CD4-positive, alpha-beta T cell treated with Interleukin-4 for 1 hour (primary cell): ENCODE measurements around the gene DSTN.
A peak's percentile ranks its signal among the peaks of the same experiment; 100 is the strongest.

Experiments
- DNase-seq, 2 donors: peaks; one replicate each; pipeline ENCODE4 v3.0.0-alpha.2; 2020 to 2022

Gene DSTN

DNA sequence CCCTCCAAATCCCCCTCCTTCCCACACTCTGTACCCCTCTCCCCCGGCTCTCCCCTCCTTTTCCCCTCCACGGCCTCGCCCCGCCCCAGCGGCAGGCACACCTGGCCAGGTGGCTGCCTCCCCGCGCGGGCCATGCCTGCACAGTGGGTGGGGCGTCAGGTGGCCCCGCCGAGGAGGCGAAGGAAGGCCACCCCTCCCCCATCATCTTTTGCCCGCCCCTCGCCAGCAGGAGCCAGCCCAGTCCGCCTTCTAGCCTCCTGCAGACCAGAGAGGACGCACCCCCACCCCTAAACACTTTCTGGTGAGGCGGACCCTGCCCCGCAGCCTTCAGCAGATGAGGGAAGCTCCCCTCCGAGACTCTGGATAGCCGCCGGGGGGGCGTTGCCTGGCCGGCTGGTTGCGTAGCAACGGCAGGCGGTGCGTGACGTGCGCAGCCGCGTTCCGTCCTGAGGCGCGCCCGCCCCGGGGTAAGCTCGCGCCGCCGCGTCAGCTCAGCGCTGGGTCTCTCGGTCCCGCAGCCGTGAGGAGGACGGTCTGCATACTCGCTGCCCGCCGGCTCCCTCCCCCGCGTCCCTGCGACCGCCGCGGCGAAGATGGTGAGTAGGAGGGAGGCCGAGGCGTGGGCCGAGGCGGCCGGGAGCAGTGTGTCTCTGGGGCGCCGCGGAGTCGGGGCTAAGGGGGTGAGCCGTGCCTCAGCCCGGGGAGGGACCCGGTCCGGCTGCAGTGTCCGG, at the start of gene DSTN:
TSS of gene DSTN (plus strand) at position 460 of the 731 bp plus-strand sequence. CDS start at position 594, 134 bp downstream.
- peak; percentile 88 for DNase-seq

DNA sequence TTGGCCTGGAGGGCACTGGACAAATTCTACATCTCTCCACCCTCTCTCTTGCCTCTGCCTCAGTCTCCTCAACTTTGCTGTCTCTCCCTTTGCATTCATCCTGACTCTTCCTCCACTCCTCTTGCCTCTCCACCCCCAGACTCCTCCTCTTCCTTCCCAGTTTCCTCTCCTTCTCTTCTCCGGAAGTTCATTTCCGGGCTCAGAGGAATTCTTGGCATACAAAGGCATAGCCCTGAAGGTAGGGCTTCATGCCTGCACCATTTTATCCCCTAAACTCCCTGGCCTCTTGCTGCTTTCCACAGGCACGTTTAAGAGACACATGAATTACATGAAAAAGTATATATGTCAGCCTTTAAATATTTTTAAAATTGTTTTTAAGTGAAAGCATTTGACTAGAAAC, 49.3 kb upstream of the DSTN start:
- DNase-seq, result no peak

DNA sequence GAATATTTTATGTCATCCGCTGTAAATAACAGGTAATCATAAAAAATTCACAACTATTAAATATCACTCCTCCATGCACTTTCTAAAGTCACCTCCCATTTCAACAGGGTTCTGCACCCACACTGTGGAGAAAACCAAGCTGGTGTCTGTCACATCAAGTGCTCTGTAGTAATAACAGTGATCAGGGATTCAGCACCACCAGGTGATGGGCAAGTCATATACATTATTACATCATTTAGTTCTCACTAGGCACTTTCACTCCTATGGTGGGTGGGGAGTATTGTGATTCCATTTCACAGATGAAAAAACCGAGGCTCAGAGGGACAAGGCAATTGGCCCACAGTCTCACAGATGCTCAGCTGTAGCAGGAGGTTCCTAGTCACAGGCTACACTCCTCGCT, 47.3 kb upstream of the DSTN start:
- DNase-seq, result no peak

DNA sequence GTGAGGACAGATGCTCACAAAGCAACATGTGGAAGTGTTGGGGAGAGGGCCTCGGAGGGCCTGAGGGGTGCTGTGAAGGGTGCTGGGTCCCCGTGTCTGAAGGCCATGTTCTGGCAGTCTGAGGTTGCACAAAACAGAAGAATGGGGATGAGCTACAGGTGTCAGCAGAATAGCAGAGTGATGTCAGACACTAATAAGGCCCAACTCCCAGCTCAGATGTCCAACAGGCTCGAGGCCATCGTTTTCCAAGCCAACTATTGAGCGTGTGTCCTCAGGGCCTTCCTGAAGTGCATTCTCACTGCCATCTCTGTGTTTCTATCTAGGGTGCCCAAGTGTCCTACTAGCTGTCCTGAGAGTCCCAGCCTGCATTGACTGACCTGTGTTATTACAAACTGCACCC, 46.5 kb upstream of the DSTN start:
- DNase-seq, result no peak

DNA sequence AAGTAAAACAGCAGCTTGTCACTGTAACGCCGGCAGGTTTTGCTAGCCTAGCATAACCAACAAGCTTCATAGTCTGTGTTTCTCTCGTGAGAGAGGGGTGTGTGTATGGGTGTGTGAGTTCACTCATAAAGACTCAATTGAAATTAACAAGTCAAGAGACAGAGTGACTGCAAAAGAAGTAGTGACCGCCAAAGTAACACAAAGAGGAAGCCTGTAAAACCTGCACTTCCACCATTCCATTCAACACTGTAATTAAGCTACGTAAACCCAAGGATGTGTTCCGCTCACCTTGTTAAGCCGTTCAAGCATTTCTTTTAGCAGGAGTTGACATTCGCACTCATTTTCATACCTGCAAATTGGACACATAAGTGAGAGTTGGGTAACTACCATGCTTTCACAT, 45.3 kb upstream of the DSTN start:
- DNase-seq, result no peak

DNA sequence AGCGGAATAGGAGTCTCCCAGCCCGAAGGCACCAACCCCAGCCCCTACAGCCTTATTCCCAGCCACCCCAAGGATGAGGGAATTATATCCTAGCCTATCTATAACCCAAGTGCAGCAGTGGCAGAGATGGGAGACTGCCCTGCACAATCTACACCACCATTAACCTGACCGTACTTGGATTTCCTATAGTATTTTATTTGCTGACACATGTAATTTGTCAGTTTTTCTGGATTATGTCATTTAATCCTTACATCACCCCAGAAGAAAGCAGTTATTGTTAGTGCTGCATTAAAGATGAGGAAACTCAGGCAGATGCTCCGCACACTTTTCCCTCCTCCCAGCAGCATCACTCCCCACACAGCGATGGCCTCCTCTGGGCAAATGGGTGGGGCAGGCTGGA, 44.7 kb upstream of the DSTN start:
- no peak for DNase-seq

DNA sequence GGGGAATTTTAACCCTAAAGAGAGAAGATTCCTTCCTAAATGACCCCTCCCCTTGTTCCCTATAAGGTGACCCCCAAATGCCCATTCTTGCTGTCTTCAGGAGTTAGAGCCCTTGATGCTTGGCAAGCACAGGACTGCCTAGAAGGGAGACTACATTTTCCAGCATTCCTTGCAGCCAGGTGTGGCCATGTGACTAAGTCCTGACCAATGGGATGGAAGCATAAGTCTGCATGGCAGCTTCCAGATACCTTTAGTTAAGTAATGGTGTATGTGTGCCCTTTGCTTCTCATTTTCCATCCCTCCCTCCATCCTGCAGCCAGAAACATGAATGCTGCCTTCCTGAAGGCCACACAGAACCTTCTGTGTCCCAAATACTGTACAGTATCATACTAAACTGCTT, 44.2 kb upstream of the DSTN start:
- DNase-seq, result peak; percentile 28 to 48

DNA sequence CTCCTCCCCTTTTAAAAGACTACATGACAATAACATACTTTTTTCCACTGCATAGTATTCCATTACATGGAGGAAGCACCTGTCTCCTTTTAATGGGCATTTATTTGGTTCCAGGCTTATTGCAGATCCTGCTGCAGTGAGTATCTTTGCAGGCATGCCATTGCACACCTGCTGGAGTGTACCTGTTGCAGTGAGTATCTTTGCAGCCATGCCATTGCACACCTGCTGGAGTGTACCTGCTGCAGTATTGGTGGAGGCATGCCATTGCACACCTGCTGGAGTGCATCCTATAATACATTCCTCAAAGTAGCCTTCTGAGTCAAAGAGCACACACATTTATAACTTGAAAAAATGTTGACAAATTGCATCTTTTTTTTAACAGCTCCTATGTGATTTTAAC, 40.3 kb upstream of the DSTN start:
- no peak for DNase-seq

DNA sequence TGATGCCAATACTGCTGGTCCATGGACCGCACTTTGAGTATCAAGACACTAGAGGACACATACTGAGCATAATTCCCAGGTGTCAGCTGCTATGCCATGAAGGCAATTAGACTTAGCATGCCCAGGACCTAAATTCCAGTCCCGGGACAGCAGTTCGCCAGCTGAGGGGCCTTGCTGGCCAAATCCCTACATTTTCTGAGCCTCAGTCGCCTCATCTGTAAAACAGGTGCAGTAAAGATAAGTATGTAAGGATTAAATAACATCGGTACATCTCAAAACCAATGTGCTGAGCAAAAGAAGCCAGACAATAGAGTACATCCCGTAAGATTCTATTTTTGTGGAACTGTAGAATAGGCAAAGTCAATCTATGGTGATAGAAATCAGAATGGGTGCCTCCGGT, 39.7 kb upstream of the DSTN start:
- DNase-seq, result no peak

DNA sequence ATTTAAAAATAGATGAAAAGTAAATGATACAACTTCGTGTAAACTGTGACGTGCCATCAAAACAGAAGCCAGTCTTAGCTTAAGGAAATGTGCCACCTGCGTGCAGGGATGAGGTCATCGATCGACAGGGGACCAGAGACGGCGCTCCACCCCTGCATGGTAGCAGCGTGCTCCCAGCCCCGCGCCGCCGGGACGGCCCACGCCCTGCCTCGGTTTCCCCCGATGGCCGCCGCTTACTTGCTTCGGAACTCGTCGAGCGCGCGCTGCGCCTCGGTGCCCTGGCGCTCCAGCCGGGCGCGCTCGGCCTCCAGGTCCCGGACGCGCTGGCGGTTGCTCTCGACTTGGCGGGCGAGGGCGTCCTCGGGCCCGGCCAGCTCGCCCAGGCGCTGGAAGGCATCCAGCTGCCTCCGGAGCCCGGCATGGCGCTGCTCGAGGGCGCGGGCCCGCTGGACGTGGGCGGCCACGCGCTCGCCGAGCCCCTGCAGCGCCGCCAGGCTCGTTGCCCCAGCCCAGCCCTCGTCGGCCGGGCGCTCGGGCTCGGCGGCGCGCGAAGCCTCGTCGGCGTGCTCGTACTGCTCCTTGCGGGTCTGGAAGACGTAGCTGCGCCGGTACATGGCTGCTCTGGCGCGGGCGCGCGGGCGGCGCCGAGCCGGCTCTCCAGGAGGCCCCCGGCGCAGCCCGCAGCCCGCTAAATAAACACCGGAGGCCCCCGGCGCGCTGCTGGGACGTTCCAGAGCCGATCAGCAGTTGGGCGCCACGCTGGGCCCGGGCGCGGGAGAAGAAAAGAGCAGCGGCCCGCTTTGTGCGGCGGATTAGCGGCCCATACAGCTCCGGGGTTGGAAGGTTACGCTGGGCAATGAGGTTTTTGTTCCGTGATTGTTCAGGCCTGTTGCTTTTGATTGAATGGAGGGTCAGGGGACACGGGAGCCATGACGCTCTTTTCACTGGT, 38.9 kb upstream of the DSTN start, which contains the start of gene BFSP1:
TSS of gene BFSP1 (minus strand) at position 664 of the 949 bp plus-strand sequence. CDS start at position 614, 50 bp downstream.
- peak; percentile 26 to 38 for DNase-seq

DNA sequence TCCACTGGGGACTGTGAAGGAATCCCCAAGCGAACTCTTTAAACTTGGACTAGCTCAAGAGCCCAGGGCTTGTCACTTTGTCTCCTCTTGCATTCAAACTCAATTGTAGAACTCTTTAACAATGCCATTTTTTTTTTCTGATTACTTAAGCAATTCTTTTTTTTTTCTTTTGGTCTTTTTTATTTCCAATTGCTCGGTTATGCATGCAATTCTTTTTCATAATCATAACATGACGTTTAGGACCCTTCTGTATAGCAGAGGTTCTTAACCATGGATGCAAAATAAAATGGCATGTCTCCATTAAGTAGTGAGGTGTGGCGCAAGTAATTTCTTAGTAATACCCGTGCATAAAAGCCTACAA, 38.2 kb upstream of the DSTN start:
- DNase-seq, result no peak

DNA sequence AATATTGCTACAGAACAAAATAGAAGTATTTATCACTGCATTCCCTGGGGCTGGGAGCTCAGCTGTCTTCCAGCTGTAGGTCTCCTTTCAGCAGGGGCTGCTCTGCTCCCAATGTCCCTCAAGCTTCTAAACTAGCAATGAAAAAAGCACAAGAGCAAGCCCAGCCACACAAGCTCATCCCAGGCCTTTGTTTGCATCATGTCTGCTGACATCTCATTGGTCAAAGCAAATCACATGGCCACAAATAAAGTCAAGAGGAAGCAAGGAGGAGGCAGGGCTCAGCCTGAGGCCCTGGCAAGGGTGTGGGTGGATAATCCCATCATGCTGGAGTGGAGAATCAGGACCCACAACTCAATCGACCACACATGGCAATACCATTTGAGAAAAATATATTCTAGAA, 36.5 kb upstream of the DSTN start:
- DNase-seq, result peak in 1 of 2 donors; percentile 35

DNA sequence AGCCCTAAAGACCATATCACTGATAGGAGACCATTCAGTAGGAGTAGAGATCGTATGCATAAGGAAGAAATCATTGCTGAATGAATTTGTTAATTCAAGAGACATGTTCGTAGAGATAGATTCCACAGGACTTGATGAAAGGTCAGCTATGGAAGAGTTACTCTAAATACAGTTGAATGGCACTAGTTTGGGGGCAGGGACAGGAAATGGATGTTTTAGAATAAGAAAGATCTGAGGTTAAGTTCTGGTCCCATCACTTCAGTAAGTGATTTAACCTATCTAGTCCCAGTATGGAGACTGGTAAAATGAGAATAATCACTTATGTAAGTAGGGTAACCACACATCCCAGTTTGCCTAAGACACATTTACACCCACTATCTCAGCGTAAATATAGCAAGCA, 35.8 kb upstream of the DSTN start:
- no peak for DNase-seq

DNA sequence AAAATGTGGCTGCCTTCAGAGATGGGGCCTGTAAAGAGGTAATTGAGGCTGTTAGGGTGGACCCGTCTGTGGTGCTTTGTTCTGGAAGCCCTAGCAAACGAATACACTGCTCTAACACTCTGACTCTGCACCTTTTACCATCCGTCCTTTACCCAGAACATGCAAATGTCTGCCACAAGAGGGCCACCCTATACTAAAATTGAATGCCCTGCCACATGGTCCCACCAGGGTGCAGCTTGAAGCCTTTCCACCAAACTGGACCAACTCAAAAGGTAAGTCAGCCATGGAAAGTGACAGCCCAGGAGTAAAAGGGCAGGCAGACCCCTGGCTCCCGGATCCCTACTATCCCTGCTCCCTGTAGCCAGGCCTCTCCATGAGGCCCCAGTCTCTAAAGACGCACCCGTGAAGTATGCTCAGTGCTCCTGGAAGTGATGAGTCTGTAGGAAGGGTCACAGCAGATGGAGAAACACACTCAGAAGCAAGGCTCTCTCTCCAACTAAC, 32.9 kb upstream of the DSTN start:
- peak; percentile 73 to 80 for DNase-seq

DNA sequence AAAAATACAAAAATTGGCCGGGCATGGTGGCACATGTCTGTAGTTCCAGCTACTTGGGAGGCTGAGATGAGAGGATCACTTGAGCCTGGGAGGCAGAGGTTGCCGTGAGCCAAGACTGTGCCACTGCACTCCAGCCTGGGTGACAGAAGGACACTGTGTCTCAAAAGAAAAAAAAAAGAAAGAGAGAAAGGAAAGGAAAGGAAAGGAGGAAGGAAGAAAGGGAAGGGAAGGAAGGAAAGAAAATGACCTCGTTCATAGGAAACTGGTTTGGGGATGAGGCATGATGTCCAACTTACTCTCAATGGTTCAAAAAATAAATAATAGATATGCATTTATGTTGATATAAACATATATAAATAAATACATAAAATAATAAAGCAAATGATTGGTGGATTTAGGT, 31.9 kb upstream of the DSTN start:
- no peak for DNase-seq

DNA sequence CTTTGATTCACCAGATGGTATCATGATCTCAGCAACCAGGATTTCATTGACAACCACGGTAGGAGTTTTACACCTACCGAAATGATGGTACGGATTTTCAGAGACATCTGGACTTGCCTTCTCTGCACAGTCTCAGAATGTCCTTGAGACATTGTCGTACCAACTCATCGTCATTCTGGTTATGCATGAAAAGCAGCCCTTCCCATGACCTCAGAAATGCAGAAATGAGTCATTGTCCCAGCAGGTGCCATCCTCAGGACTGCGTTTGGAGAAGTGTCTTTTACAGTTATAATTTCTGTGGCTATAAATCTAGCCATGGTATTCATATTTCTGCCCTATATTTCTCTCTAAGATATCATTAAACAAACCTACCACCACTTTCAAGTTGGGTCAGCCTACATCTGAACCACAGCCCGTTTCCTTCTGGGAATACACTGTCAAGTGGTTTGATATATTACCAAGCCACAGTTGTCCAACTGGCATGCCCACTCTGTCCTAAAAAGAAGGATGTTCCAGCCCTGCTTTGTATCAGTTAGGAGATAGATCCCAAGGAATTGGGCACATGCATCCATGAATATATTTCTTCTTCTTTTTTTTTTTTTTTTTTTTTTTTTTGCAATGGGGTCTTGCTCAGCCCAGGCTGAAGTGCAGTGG, 31.2 kb upstream of the DSTN start:
- no peak for DNase-seq

DNA sequence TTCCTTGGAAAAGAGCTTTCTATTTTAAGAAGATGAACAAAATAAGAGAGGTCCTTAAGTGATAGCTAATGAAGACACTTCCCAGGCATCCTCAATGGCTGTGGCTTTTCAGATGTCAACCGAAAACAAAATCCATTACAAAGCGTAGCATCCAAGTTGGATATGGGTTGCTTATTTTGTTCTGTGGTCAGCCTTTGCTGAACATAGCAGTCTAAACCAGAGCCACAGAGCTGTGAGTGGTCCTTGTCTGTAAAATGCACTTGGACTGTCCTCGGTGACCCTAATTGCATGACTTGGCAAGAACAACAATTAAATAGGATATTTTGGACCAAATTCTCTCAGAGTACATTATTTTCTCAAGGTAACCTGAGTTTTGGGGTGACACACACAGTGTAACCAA, 28.3 kb upstream of the DSTN start:
- DNase-seq, result no peak

DNA sequence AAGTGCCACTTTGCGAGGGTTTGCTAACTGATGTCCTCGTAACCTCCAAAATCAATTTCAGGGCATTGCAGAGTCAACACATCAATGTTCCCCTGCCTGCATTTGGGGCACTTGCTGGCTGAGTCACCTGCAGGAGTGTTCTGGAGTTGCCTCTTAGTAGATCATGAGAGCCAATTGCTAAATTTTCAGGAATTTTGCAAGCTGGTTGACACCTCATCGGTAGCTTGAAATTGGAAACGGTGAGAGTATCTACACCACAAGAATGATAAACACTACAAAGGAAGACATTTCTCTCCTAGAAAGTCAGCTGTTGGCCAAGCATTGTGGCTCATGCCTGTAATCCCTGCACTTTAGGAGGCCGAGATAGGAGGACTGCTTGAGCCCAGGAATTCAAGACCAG, 27.9 kb upstream of the DSTN start:
- DNase-seq, result no peak

DNA sequence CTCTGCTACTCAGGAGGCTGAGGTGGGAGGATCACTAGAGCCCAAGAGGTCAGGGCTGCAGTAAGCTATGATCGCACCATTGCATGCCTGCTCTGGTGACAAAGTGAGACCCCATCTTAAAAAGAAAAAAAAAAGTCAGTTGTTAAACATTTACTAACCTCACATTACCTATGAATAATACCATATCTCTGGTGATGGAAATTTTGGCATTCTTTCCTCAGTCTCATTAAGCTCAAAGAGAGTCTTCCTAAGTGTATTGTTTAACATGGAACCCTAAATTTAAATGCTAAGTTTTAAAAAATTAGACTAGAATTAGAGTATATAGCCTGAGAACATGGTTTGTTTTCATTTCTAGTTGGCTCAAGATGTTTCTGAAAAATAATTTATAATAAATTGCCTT, 27.4 kb upstream of the DSTN start:
- DNase-seq, result no peak

DNA sequence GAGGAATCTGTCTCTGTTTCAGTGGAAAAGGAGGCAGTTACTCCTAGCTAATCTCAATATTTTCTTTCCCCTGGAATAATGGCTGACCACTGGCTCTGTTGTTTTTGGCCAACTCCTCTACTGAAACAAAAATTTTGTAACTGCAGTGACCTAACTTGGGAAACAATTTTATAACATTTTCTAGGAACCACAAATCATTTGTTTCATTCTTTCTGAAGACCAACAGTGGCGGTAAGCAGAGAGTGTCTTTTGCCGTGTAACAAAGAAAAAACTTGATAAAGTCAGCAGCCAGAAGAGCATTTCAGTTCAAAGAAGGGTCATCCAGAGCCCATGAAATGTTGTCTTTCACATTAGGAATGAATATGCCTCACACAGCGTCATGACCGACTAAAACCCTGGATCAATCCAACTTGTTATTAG, 26.9 kb upstream of the DSTN start:
- no peak for DNase-seq

DNA sequence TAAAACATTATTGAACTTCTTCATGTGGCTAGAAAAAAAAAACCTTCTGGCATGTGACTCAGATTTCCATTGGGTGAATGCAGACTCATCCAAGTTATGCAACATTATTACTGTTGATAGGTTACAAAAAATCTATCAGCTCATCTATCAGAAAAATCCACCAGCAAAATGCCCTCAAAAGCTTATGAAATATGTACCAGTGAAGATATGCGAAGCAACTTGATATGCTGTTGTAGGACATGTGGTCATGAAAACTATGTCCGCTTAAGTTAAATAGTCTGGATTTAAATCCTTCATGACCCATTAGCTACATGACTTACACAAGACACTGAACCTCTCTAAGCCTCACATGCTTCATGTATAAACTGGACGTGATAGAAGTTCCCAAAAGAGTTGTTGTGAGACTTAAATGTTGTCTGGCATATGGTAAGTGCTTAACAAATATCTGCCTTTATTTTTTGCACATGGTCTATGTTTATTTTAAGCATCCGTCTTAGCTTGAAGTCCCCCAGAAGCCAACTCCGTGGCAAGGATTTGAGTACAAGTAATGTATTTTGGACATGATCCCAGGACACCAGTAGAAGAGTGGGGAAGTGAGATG, 26.2 kb upstream of the DSTN start:
- no peak for DNase-seq

DNA sequence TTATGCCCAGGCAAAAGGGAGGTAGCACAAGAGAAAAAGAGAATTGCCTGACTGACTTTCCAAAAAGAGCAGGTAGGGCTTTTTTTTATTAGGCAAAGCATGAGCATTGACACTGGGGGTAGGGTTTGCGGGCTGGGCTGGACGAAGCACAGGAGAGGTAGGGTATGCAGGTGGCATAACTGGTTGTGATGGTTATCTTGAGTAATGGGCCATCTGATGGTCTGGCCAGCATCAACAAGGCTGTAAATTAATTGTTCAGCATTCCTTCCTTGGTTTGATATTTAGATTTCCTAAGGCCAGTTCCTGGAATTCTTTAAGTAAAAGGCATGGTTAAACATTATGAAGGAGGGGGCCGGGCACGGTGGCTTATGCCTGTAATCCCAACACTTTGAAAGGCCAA, 24.7 kb upstream of the DSTN start:
- DNase-seq, result no peak

DNA sequence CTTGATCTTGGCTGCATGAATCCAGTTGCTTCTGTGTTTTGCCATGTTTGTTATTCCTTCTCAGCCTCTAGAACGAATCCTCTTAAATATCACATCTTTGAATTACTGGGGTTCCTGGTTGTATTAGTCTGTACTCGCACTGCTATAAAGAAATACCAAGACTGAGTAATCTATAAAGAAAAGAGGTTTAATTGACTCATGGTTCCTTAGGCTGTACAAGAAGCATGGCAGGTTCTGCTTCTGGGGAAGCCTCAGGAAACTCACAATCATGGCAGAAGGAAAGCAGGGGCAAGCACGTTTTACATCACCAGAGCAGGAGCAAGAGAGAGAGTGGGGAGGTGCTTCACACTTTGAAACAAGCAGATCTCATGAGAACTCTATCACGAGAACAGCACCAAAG, 20.7 kb upstream of the DSTN start:
- no peak for DNase-seq
